Peyer's patch (tissue), 4 donors: ENCODE data around the gene RXRG.

Experiments
- POLR2A ChIP-seq, 2 donors: fragments of 450-650 bp; IDR thresholded peaks; one replicate each; pipeline ENCODE4 v1.5.1; 2017; ENCODE audit warnings: antibody characterized with exemption in 2 of 2, mild to moderate bottlenecking in 2 of 2, moderate library complexity in 2 of 2
- TF ChIP-seq, protein P1 (sequence below), 6 experiments: fragments of 450-650 bp in 4 of 6; fragments of 200-600 bp in 2 of 6; sonication (generic) in 1 of 6; IDR thresholded peaks; one replicate each; pipeline ENCODE4 v1.5.1; 2017 to 2019; ENCODE audit warnings: antibody characterized with exemption in 6 of 6, mild to moderate bottlenecking in 3 of 6, moderate library complexity in 1 of 6

DNA sequence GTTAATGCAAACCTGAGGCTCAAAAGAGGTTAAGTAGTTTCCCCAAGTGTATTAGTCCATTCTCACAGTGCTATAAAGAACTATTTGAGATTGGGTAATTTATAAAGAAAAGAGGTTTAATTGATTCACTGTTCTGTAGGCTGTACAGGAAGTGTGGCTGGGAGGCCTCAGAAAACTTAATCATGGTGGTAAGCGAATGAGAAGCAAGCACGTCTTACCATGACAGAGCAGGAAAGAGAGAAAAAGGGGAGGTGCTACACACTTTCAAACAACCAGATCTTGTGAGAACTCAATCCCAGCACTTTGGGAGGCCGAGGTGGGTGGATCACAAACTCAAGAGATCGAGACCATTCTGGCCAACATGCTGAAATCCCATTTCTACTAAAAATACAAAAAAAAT is 38.5 kb upstream of the RXRG start:
- TF ChIP-seq, protein P1, sequence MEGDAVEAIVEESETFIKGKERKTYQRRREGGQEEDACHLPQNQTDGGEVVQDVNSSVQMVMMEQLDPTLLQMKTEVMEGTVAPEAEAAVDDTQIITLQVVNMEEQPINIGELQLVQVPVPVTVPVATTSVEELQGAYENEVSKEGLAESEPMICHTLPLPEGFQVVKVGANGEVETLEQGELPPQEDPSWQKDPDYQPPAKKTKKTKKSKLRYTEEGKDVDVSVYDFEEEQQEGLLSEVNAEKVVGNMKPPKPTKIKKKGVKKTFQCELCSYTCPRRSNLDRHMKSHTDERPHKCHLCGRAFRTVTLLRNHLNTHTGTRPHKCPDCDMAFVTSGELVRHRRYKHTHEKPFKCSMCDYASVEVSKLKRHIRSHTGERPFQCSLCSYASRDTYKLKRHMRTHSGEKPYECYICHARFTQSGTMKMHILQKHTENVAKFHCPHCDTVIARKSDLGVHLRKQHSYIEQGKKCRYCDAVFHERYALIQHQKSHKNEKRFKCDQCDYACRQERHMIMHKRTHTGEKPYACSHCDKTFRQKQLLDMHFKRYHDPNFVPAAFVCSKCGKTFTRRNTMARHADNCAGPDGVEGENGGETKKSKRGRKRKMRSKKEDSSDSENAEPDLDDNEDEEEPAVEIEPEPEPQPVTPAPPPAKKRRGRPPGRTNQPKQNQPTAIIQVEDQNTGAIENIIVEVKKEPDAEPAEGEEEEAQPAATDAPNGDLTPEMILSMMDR (IDR thresholded peaks at IDR 0.05) = no peak
- TF ChIP-seq POLR2A (IDR thresholded peaks at IDR 0.05) = no peak
